NCI-H774 (cell line): Measurements from ENCODE around the gene CAMTA1.

Experiments used
- DNase-seq: peaks from one replicate; lab custom pipeline; 2025; lab: John Stamatoyannopoulos, UW

Gene CAMTA1

DNA sequence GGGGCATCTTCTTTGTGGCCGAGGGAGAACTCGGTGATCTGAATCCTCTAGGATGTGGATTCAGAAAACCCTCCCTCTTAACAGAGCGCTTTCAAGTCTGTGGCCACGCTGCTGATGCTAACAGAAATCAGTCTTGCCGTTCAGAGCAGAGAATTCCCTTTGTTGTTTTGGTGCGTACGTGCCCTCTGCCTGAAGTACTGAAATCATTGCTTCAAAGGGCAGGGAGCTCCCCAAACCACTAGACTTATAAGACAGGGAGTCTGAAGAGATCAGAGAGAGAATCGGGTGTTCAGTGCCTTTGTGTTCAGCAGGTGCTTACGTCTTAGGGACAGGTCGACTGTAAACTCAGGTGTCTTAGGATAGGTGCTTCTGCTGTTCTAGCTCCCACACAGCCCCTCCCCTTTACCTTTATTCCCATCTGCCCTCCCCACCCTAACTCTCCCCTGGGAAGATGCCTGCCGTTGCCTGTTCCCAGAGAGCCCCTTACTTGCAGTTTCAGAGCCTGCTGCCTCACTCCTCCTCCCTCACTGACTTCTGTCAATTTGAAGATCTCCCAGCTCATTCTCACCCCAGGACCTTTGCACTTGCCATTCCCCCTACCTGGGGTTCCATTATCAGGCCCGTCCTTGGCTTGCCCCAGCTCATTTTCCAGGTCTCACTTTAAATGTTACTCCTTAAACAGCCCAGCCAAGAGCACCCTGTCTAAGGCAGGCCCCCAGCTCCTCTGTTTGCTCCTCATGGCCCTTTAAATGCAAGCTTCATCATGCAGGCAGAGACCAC lies 143.0 kb downstream of the CAMTA1 start:
- DNase-seq: no peak

DNA sequence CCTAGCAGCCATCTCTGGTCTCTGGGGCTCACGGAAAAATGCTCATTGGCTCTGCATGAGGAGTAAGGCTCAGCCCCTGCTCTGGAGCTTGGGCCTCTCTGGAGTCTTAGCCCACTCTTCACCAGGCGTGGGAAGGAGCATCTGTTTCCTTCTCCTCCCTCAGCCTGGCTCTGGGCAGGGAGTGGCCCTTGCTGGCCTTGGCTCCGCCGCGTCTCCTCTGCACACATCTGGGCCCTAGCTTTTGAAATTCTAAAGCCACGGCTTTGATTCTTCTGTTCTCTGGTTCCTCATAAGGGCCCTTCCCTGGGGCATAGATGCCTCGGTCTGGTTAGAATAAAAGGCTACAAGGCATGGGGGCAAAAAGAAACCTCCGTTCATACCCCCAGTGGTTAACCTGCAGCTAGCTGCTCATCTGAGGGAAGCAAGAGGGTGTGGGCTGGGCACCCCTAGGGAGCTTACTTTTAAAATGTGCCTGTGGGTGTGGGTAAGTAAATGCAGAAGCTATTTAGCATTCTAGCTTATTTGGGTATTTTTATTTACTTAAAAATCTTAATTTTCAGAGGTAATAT lies 145.6 kb downstream of the CAMTA1 start:
- DNase-seq: no peak

DNA sequence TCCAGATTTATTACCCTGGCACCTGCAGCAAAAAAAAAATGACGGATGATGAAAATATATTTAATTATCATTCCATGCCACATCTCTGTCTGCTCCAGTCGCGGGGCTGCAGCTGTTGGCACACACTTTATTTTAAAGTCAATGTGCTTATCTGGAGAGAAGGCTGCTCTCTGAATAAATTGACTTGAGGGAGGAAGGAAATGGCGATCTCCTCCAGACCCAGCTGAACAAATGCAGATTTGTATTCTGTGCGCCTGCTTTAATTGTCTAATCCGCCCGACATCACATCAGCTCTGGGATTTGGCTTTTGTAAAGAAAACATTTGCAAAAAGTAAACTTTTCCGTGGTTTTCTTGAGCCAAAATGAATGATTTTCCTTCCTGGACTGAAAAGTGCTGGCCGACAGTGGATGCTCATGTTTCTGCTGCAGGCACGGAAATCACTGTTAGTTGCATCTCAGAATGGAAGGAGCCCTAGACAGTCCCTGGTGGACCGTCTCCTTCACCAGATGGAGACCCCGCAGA lies 150.2 kb downstream of the CAMTA1 start:
- DNase-seq: no peak

DNA sequence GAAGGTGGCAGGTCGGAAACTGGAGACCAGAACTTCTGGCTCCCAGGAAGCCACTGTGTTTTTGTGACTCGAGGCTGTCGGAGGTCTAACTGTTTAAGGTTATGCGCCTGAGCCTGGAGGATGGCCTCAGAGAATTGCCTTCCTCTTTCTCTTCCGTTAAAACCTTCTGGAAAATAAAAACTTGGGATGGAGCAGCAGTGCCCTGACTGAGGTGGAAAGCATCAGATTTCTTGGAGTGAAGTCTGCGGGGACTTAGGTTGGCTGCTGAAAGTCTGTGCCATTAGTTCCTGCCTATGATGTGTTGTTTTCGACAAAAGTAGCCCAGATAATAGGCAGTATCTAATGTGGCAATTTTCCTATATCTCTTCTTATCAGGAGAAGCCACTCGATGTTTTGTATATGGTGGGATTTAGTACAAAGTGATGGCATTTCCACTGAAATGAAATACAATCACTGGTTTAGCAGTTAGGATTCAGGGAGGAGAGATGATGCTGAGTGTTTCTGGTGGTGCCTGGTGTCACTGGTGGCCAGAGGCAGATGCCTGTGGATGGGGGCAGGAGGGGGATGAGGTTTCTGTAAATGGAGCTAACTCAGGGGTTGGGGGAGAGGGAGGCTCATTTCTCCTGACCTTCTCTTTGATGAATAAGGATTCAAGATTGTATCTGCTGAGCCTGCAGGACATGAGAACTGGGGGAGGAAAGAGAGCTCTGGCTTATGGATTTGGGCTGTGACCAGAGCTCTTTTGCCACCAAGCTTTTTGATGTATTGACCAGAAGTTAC lies 150.8 kb downstream of the CAMTA1 start:
- no peak for DNase-seq

DNA sequence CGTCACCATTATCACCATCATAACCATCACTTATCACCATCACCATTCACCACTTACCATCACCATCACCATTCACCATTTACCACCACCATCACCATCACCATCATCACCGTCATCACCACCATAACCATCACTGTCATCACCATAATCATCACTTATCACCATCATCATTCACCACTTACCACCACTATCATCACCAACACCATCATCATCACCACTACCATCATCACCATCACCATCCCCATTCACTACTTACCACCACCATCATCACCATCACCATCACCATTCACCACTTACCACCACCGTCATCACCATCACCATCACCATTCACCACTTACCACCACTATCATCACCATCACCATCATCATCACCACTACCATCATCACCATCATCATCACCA lies 151.8 kb downstream of the CAMTA1 start:
- DNase-seq: no peak

DNA sequence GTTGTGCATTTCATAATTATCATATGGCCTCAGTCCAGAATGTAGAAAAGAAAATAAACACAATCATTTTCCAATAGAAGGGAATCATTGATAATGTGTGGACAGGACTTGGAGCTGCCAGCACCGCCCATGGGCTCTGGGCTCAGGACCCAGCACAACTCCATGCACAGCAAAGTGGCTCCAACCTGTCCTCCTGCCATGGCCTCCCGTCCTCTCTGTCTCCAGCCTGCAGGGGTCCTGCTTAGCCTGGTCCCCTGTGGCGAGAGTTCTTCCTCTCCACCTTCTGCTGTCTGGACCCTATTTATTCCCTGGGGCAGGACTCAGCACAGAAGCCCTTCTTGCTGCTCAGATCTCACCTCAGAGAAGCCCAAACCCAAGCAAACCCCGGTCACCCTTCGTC lies 154.1 kb downstream of the CAMTA1 start:
- DNase-seq: no peak

DNA sequence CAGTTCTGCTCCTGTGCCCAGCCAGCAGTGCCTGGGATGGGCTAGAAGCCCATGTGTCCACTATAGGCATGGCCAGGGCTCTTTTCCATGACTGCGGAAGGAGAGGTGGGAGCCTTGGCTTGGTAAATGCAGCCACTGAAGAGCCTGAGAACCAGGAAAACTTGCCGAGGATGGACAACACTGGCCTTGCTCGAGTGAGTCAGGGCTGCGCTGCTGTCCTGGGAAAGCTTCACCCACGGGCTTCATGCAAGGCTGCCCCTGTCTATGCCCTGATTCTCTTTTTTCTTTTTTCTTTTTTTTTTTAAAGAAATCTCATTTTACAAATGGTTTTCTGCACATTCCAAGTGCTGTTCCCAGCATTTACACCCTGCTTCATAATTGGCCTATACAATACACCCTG lies 156.5 kb downstream of the CAMTA1 start:
- no peak for DNase-seq

DNA sequence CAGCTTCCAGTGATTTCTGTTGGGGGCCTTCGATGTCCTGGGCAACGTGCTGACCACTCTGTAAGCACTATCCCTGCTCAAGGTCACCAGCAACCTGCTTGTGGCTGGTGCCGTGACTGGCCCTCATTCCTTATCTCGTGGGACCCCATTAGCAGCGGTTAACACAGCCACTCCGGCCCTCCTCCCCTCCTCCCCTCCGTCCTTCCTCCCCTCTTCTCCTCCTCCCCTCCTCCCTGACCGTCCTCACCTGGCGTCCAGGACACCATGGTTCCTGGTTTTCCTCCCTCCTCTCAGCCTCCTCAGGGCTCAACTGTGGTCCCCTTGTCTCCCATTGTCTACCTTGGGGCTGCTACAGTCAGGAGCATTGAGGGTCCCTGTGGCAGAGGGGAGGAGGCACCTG lies 157.7 kb downstream of the CAMTA1 start:
- no peak for DNase-seq

DNA sequence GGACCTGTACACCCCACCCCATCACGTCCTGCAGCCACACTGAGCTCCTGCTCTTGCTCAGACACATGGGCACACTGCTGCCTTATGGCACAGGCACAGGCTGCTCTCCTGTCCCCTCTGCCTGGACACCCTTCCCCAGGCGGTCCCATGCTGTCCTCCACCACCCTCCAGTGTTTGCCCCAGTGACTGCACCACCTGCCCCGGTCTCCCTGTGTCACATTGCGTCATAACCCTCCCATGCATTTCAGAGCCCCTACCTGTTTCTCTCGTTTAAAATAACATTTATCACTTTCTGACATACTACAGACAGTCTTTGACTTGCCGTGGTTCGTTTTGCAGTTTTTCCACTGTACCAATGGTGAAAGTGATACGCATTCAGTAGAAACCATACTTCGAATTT lies 159.2 kb downstream of the CAMTA1 start:
- DNase-seq: no peak

DNA sequence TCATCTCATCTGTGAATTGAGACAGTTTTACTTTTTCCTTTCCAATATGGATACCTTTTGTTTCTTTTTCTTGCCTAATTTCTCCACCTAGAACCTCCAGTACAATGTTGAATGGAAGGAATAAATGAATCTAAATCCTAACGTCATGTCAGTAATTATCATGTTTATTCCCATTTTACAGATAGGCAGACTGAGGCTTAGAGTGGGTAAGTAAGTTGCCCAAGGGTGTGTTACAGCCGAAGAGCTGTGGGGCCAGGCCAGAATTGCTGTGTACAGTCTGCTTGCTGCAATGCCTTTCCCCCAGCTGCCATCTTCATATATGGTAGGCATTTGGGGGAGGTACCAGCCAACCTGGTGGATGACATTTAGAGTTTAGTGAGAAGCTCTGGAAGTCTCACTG lies 162.7 kb downstream of the CAMTA1 start:
- DNase-seq: no peak

DNA sequence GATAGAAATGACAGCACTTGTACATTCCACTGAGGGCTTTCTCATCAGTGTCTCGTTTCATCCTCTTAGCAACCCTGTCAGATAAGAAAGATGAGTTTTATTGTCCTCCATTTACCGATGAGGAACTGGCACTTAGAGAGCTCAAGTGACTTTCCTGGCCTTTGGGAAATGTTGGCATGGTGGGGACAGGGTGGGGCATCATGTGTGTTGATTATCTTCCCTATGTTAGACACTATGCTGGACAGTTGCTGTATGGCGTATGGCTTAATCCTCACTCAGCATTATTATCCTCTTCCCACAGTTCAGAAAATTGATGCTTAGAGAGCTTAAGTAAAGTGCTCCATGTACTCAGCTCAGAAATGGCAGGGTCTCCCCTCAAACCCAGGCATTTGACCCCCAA lies 163.2 kb downstream of the CAMTA1 start:
- no peak for DNase-seq

DNA sequence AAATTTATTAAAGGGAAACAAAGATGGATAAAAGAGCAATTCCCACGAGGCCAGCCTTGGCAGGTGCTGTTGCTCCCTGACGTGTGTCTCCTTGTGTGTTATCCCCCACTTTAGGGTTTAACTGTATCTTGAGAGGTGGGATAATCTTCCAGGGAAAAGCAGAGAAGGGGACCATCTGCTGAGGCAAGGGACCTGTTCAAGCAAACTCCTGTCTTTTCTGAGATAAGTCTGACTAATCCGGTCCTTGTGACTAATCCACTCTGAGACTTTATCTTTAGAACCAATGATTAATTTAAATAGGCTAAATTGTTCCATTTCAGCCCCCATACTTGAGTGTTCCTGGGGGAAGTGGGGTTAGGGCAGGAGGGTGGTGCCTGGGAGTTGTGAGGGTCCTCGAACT lies 163.6 kb downstream of the CAMTA1 start:
- DNase-seq: no peak

DNA sequence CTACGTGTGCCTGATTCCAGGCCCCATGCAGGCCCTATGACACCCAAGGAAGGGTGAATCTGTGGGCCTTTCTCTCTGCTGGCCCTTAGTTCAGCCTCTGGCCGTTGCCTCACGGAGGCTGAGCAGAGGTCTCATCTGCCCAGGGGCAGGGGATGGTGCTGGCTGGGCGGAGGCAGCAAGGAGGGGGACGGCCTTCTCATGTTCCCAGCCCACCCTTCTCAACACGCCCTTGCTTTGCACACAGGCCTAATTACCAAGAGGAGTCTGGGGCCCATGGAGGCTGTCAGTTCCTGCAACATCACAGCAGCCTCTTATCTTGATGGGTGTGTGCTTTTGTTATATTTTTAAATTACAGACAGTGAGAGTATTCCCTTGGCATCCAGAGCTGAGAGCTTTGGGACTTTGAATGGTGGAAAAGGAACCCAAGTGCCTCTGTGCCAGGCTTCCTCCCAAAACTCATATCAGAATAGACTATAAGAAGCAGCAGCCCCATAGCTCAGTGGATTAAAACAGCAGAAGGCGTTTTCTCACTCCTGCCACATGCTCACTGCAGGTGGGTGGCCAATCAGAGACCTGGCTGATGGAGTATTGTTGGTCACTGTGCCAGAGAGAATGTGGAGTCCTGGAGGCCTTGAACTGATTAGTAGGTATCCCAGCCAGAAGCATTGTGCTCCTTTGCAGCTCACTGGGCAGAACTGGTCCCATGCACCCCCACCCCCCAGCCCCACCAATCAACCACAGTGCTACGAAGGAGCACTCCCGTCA lies 164.9 kb downstream of the CAMTA1 start:
- DNase-seq: no peak

DNA sequence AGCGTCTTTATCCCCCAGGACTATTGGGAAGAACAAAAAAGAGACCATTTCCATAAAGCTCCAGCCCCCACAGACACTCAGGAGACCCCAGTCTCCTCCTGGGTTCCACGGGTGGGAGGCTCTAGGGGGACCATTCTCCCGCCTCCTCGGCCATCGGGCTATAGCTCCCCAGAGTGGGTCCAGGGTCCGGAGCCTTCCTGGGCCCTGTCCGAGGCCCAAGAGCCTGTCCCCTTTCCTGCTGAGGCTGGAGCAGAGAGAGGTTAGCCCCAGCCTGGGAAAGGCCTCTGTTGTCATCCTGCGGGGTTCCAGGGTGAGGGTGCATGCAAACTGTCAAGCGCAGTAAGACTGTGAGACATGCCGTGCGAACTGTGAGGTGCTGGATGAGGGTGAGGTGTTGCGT lies 166.3 kb downstream of the CAMTA1 start:
- DNase-seq: no peak

DNA sequence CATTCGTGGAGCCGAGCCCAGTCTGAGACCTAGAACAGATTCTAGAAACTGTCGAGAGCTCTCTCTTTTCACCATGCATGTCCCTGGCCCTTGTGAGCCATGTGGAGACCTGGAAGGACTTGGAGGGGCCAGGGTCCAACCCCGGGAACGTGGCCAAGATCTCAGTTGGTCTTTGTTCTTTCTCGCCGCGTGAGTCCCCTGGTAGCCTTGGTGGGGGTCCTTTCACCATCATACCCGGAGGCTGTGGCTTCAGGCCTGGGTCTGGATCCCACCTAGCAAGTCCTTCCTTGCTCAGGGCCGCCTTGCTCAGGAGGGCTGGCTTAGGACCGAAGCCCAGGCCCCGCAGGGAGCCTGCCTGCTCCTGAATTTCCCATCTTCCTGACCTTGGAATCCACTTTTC lies 168.0 kb downstream of the CAMTA1 start:
- DNase-seq: no peak

DNA sequence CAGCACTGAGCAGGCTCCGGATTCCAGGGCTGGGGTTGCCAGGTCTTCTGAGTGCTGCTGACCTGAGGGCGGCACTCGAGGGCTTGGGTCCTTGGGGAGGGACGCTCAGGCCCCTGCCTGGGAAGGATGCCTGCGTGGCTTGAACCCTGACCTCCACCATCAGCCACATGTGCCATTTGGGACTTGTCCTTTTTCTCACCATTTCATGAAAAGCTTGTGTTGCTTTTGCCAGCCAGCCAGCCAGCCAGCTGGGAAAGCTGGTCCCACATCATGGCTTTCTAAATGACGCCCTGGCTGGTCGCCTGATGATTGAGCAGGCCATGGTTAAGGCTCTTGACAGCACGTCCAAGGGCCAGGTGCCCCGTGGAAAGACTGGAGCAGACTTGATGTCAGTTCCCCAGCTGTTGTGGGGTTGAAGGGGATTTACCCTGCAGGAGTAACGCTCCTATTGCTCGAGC lies 168.7 kb downstream of the CAMTA1 start:
- no peak for DNase-seq

DNA sequence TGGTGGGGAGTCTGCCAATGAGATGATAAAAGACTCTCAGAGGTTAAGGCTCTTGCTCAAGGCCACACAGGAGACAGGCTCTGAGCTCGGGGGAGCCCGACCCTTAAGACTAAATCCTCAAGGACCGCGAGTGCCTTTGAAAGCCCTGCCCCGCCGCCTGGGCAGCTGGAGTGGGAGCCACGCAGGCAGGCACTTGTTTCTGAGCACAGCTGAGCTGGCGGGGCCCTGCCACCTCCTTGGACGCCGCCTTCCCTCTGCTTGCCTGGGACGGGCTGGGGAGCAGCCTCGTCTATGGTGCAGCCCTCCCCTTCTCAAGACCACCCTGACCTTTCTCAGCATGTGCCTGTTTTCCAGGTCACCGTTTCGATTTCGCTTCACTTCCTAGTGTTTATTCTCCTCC lies 169.3 kb downstream of the CAMTA1 start:
- DNase-seq: no peak

DNA sequence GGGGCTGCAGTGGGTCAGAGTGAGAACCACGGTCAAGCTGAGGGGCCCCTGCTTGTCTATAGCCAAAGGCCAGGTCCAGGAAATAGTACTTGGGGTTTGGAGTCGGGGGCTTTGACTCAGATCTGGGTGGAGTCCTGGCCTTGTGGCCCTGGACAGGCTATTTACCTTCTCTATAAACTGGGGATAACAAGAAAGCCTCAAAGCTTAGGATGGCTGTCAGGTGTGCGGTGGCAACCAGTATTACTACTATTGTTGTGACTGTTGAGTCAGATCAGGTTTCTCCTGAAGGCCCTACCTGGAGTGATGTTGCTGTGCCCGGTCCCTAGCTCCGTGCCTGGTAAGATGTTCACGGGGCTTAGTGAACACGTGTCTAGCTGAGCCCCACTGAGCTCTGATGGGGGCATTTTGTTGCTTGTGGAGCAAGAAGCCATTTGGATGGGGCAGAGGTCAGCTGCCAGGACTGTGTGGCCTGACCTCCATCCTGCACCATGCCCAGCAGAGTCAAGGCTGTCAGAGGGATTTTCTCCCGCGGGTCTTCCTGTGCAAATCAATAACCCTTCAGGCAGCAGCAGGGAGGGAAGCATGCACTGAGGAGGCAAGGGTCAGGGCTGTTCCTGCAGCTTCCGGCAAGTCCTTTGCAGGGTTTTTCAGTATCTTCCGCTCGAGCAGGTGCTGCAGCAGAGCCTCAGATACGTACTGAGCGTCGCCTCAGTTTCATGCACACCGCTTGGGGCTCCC lies 170.3 kb downstream of the CAMTA1 start:
- DNase-seq: no peak

DNA sequence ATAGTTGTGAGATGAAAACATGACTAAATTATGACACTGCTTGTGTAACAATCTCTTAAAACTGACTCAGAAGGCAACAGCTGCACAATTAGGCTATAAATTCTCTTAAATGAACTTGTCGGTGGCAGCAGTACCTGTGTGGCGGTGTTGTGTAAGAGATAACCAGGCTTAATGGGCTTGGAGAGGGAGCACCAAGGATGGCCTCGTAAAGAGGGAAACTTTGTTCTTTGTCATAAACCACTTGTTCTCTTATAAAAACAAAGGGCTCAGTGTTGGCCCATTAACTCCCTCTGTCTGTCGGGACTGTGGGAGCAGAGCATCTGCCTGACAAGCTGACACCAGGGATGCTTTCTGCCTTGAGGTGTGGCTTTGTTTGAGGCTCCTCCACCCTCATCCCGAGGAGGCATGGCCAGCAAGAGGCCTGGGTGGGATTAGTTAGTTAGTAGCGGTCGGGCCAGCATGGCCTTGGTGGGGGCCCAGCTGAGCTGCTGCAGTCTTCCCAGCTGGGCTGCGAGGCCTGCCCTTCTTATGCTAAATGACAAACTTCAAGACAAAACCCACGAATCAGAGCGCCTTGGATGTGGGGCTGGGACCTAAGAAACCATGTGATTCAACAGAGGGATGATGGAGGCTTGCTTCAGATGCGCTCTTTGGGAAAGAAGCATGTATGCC lies 171.4 kb downstream of the CAMTA1 start:
- no peak for DNase-seq

DNA sequence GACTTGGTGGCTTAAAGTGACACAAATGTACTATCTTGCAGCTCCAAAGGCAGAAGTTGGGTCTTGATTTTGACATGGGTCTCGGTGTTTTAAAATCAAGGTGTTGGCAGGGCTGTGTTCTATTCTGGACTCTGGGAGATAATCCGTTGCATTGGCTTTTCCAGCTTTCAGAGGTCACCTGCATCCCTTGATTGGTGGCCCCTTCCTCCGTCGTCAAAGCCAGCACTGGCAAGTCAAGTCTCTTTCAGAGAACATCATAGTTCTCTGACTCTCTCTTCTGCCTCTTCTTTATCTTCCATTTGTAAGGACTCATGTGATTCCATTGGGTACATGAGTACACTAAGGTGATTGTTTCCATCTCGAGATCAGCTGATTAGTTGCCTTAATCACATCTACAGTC lies 172.1 kb downstream of the CAMTA1 start:
- DNase-seq: no peak
